SKM-1 treated with dmso at 0.1 percent for 144 hours (cell line): ENCODE data around the gene NALCN.

Source experiments
- DNase-seq: peaks from one replicate; lab custom pipeline; 2025; ENCODE audit not compliant: unreplicated experiment; lab: John Stamatoyannopoulos, UW

The NALCN gene

GRCh38 chr13:101415358-101416174 lies 742 bp downstream of the NALCN start:
- no peak for DNase-seq

GRCh38 chr13:101412076-101412475 lies 4.2 kb downstream of the NALCN start:
- no peak for DNase-seq

GRCh38 chr13:101408992-101409656 lies 7.2 kb downstream of the NALCN start:
- DNase-seq = no peak

GRCh38 chr13:101408154-101408553 lies 8.2 kb downstream of the NALCN start:
- no peak for DNase-seq

GRCh38 chr13:101406791-101407190 lies 9.5 kb downstream of the NALCN start:
- DNase-seq = no peak

GRCh38 chr13:101401196-101401595 lies 15.1 kb downstream of the NALCN start:
- no peak for DNase-seq

GRCh38 chr13:101399365-101399764 lies 16.9 kb downstream of the NALCN start:
- no peak for DNase-seq

GRCh38 chr13:101398920-101399319 lies 17.4 kb downstream of the NALCN start:
- DNase-seq = no peak

- no peak for DNase-seq
Observed at GRCh38 chr13:101398191-101398590, 18.1 kb downstream of the NALCN start.

- no peak for DNase-seq
Observed at GRCh38 chr13:101397742-101398141, 18.6 kb downstream of the NALCN start.

GRCh38 chr13:101394605-101395004 lies 21.7 kb downstream of the NALCN start:
- DNase-seq = no peak

GRCh38 chr13:101393140-101393539 lies 23.2 kb downstream of the NALCN start:
- no peak for DNase-seq

- DNase-seq = no peak
Observed at GRCh38 chr13:101390461-101390860, 25.8 kb downstream of the NALCN start.

GRCh38 chr13:101384929-101385328 lies 31.4 kb downstream of the NALCN start:
- no peak for DNase-seq

GRCh38 chr13:101383595-101383994 lies 32.7 kb downstream of the NALCN start:
- DNase-seq = no peak

- DNase-seq = no peak
Observed at GRCh38 chr13:101382701-101383100, 33.6 kb downstream of the NALCN start.

- no peak for DNase-seq
Observed at GRCh38 chr13:101382086-101382485, 34.2 kb downstream of the NALCN start.

- DNase-seq = no peak
Observed at GRCh38 chr13:101360525-101360924, 55.8 kb downstream of the NALCN start.

- DNase-seq = no peak
Observed at GRCh38 chr13:101354895-101355294, 61.4 kb downstream of the NALCN start.

- no peak for DNase-seq
Observed at GRCh38 chr13:101346942-101347728, 69.2 kb downstream of the NALCN start.

- DNase-seq = no peak
Observed at GRCh38 chr13:101346161-101346560, 70.1 kb downstream of the NALCN start.
